ENCODE results near the gene FYCO1. TPM values are rescaled to one million over a fixed set of nuclear protein-coding genes. Genes with fewer than 3 reads are reported as not detected.

The FYCO1 gene
- total and polyA plus RNA-seq, 2 of the 13 experiments (the other 11 are each of a cell fraction or from before 2014, with no cell fraction given), result 2.7 to 4.2 TPM

- TF ChIP-seq, protein P1, sequence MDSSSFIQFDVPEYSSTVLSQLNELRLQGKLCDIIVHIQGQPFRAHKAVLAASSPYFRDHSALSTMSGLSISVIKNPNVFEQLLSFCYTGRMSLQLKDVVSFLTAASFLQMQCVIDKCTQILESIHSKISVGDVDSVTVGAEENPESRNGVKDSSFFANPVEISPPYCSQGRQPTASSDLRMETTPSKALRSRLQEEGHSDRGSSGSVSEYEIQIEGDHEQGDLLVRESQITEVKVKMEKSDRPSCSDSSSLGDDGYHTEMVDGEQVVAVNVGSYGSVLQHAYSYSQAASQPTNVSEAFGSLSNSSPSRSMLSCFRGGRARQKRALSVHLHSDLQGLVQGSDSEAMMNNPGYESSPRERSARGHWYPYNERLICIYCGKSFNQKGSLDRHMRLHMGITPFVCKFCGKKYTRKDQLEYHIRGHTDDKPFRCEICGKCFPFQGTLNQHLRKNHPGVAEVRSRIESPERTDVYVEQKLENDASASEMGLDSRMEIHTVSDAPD (CRISPR knock-in tag; IDR thresholded peaks at IDR 0.05), result no peak
- no peak for TF ChIP-seq ZNF672 (CRISPR knock-in tag; IDR thresholded peaks at IDR 0.05)
- TF ChIP-seq IRX3 (CRISPR knock-in tag; IDR thresholded peaks at IDR 0.05; ENCODE audit: borderline replicate concordance, low read depth), result no peak
Observed at GRCh38 chr3:45911511-45912226, 84.0 kb downstream of the FYCO1 start (continued).

DNA sequence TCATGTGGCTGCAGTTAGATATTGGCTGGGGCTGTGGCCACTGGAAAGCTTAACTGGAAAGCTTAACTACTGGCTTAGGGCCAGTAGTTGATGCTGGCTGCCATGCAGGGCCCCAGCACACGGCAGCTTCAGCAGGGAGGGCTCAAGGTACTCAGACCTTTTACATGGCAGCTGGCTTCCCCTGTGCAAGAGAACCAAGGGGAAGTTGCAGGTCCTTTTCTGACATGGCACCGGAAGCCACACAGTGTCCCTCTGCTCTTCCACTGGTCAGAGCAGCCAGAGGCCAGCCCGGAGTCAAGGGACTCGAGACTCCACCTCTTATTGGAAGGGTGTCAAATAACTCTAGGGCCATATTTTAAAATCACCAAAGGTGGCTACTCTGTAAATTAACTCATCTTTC is 84.7 kb downstream of the FYCO1 start:
- no TSS peak for BruUV-seq (replicated peaks)
- ChIA-PET CTCF (ENCODE audit: low intra/inter-chr PET ratio, low total read pairs) (no interaction called here), POLR2A (no interaction called here)
- Histone ChIP-seq H3K27ac (ENCODE audit: extremely low read length, insufficient read depth, low read length) (no peak overlapping the region), H3K4me2 (ENCODE audit: low read depth, low read length) (no peak overlapping the region), H4K20me1 (ENCODE audit: insufficient read depth, low read length) (no peaks in the 10 kb centered on the region), H3K79me2 (ENCODE audit: insufficient read depth, low read length) (no peaks in the 10 kb centered on the region), H3K27me3 (ENCODE audit: control insufficient read depth in 1 of 2, insufficient read depth in 2 of 2, low read length in 2 of 2) (no peaks in the 10 kb centered on the region), H3K9ac (ENCODE audit: insufficient read depth, low read depth, low read length) (no peak overlapping the region), H3K4me1 (ENCODE audit: insufficient read depth, low read length) (peaks cover 8% of the 10 kb centered on the region; the same call in 1 of the 2 replicates), H3K9me3 (ENCODE audit: low read length) (no peaks in the 10 kb centered on the region), H2AFZ (ENCODE audit: low read length) (no peak overlapping the region), H3K36me3 (replicated peaks in 1 of 2; ENCODE audit: control insufficient read depth in 1 of 2, insufficient read depth in 2 of 2, low read length in 2 of 2) (no peaks in the 10 kb centered on the region), H3K4me3 (replicated peaks in 1 of 3; ENCODE audit: insufficient read depth in 1 of 3, low read depth in 2 of 3, low read length in 3 of 3) (no peak overlapping the region)
- in situ Hi-C loops (cut with HindIII; ENCODE audit: extremely low pct_ligation_motif_present, low pct_unique_long_range_greater_than_20kb) (loop anchor here (25.0 kb wide), 1 partner anchor 674 kb away; the partner anchor contains the start of gene TMEM158), intact Hi-C loops (cut with micrococcal nuclease; ENCODE audit: unreplicated experiment) (no loop called here)
- no peak for FAIRE-seq
- no peak for TF ChIP-seq ZNF432 (CRISPR knock-in tag; IDR thresholded peaks at IDR 0.05; ENCODE audit: borderline replicate concordance)
- no peak for TF ChIP-seq ZNF782 (CRISPR knock-in tag; IDR thresholded peaks at IDR 0.05; ENCODE audit: borderline replicate concordance)
- no peak for TF ChIP-seq MBD4 (IDR thresholded peaks at IDR 0.05; ENCODE audit: borderline replicate concordance, low read length)
- whole genome bisulfite sequencing (ENCODE audit: low lambda C conversion rate), result 0% methylated on average over 1 of the region's 4 CpGs
- no peak for ATAC-seq
- DNase-seq (ENCODE audit: low spot score), result no peak

All from HepG2 (cell line).